ENCODE data around the gene GJC1. TPM values are rescaled to one million over a fixed set of nuclear protein-coding genes. Genes with fewer than 3 reads are reported as not detected.

GJC1 gene
- total and polyA plus RNA-seq, 9 of the 15 experiments (the other 6 are each of a cell fraction or from before 2014, with no cell fraction given) = 0.04 to 1.4 (median 0.18) TPM; not detected in 1

DNA sequence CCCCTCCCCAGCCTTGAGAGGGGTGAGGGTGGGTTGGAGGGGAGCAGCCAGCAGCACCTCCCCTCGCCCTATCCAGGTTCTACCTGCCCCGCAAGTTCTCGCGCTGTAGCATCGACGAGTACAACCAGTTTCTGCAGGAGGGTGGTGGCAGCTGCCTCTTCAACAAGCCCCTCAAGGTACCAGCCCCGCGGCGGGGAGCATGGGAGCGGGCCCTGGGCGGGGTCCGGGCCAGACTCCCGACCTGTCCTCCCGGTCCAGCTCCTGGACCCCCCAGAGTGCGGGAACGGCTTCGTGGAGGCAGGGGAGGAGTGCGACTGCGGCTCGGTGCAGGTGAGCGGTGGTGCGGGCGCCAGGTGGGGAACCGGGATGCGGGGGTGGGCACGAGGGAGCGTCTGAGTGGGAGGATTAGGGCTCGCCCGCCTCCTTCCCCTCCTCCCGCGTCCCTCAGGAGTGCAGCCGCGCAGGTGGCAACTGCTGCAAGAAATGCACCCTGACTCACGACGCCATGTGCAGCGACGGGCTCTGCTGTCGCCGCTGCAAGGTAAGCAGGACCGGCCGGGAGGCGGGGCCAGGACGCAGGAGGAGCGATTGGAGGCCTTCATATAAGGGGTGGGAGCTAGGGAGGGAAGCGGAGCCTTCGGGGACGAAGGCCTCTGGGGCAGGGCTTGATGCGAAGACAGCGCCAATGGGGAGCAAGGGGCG lies 54.8 kb downstream of the GJC1 start:
- H3K27ac ChIP-seq (ENCODE audit: extremely low read depth, low read depth, low read length) = no peak overlapping the region
- in situ Hi-C loops (cut with MboI) = loop anchor here (10.0 kb wide), 1 partner anchor 240 kb away; no protein-coding TSS in a partner anchor
- H2AFZ ChIP-seq (ENCODE audit: low read depth, low read length) = peak overlapping the region; percentile 91
- no peak for TF ChIP-seq TEAD4 (IDR thresholded peaks at IDR 0.05; ENCODE audit: low read length)
- peak; percentile 76 for TF ChIP-seq TEAD4 (CRISPR knock-in tag; IDR thresholded peaks at IDR 0.05; ENCODE audit: borderline replicate concordance)
- TF ChIP-seq ZNF274 (IDR thresholded peaks at IDR 0.05; ENCODE audit: borderline replicate concordance, low read depth, low read length) = no peak
- TF ChIP-seq PTRF (tag; IDR thresholded peaks at IDR 0.05) = no peak
- TF ChIP-seq, protein P1, sequence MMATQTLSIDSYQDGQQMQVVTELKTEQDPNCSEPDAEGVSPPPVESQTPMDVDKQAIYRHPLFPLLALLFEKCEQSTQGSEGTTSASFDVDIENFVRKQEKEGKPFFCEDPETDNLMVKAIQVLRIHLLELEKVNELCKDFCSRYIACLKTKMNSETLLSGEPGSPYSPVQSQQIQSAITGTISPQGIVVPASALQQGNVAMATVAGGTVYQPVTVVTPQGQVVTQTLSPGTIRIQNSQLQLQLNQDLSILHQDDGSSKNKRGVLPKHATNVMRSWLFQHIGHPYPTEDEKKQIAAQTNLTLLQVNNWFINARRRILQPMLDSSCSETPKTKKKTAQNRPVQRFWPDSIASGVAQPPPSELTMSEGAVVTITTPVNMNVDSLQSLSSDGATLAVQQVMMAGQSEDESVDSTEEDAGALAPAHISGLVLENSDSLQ (IDR thresholded peaks at IDR 0.05) = peak; percentile 68
- TF ChIP-seq ZNF589 (CRISPR knock-in tag; IDR thresholded peaks at IDR 0.05; ENCODE audit: low read depth) = no peak
- TF ChIP-seq MCM2 (IDR thresholded peaks at IDR 0.05; ENCODE audit: low read depth) = no peak
- TF ChIP-seq XRCC3 (IDR thresholded peaks at IDR 0.05) = no peak
- TF ChIP-seq NONO (IDR thresholded peaks at IDR 0.05; ENCODE audit: low read depth in 2 of 2, low read length in 1 of 2) = no peak
- no peak for TF ChIP-seq KLF13 (tag; IDR thresholded peaks at IDR 0.05; ENCODE audit: borderline replicate concordance, low read depth)
- no peak for TF ChIP-seq ZSCAN32 (CRISPR knock-in tag; IDR thresholded peaks at IDR 0.05)
- TF ChIP-seq ZNF217 (CRISPR knock-in tag; IDR thresholded peaks at IDR 0.05) = no peak
- no peak for TF ChIP-seq ZNF785 (CRISPR knock-in tag; IDR thresholded peaks at IDR 0.05)
- no peak for TF ChIP-seq ETS2 (tag; IDR thresholded peaks at IDR 0.05; ENCODE audit: borderline replicate concordance, poor library complexity, severe bottlenecking)
- no peak for TF ChIP-seq FUS (optimal IDR thresholded peaks at IDR 0.05; ENCODE audit: low read depth, low read length)
- TF ChIP-seq ZNF121 (CRISPR knock-in tag; conservative IDR thresholded peaks at IDR 0.05) = no peak
- no peak; a peak in 1 of 4 replicates for TF ChIP-seq TEAD1 (CRISPR knock-in tag; IDR thresholded peaks at IDR 0.05)
- TF ChIP-seq ZNF707 (CRISPR knock-in tag; conservative IDR thresholded peaks at IDR 0.05) = no peak
- 0 out of 2 replicates have a peak, but pooled peaks have one; percentile 20 for TF ChIP-seq ZEB2 (IDR thresholded peaks at IDR 0.05)
- TF ChIP-seq MTF1 (CRISPR knock-in tag; IDR thresholded peaks at IDR 0.05; ENCODE audit: borderline replicate concordance) = no peak
- TF ChIP-seq, protein P2, sequence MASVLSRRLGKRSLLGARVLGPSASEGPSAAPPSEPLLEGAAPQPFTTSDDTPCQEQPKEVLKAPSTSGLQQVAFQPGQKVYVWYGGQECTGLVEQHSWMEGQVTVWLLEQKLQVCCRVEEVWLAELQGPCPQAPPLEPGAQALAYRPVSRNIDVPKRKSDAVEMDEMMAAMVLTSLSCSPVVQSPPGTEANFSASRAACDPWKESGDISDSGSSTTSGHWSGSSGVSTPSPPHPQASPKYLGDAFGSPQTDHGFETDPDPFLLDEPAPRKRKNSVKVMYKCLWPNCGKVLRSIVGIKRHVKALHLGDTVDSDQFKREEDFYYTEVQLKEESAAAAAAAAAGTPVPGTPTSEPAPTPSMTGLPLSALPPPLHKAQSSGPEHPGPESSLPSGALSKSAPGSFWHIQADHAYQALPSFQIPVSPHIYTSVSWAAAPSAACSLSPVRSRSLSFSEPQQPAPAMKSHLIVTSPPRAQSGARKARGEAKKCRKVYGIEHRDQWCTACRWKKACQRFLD (CRISPR knock-in tag; IDR thresholded peaks at IDR 0.05) = no peak

More for the DNA sequence above, 54.8 kb downstream of the GJC1 start:
- POLR2A ChIA-PET = interaction anchor here (0.6 to 1.3 kb wide), 8 partner anchors 11 to 375 kb away, joined by 3 to 5 read pairs (median 4); partner anchors contain the start of gene HEXIM1
- H3K9ac ChIP-seq (ENCODE audit: insufficient read depth in 1 of 2, low read depth in 2 of 2, low read length in 2 of 2) = peak overlapping the region in 1 of 2 experiments; percentile 90; a peak in 2 of 4 replicates
- H3K9me1 ChIP-seq (ENCODE audit: control insufficient read depth, insufficient read depth, low read length) = no peaks in the 10 kb centered on the region
- no peaks in the 10 kb centered on the region for H3K36me3 ChIP-seq (ENCODE audit: control insufficient read depth, insufficient read depth, low read length)
- WGBS (ENCODE audit: insufficient coverage, low coverage, missing lambda C conversion rate) = 1% methylated on average over 20 of the region's 50 CpGs
- no peaks in the 10 kb centered on the region for H3K79me2 ChIP-seq (ENCODE audit: control insufficient read depth, insufficient read depth, low read length)
- peak; percentile 100 for FAIRE-seq
- peak overlapping the region; percentile 81 for H3K4me2 ChIP-seq (ENCODE audit: insufficient read depth, low read length)
- H3K4me1 ChIP-seq (replicated peaks in 1 of 2; ENCODE audit: control insufficient read depth in 2 of 2, insufficient read depth in 2 of 2, low read length in 2 of 2) = peaks cover 10 to 68% of the 10 kb centered on the region in 2 experiments; a peak in 4 of 5 replicates
- no peaks in the 10 kb centered on the region for H3K9me3 ChIP-seq (replicated peaks; ENCODE audit: control insufficient read depth, insufficient read depth, low read depth, low read length)
- ATAC-seq = peak; percentile 96
- H3K4me3 ChIP-seq = peak overlapping the region; percentile 48
- BruUV-seq (replicated peaks) = no TSS peak
- intact Hi-C loops (cut with micrococcal nuclease) = loop anchor here (1.0 to 10.0 kb wide), 5 partner anchors 67 to 357 kb away; partner anchors contain the start of gene PLCD3
- peak in 2 of 4 experiments; percentile 98 to 99 for DNase-seq (ENCODE audit: extremely low read depth in 1 of 4, low spot score in 3 of 4)
- peaks cover 6 to 28% of the 10 kb centered on the region in 2 experiments; a peak in 4 of 5 replicates for H3K27me3 ChIP-seq (ENCODE audit: control insufficient read depth in 2 of 2, insufficient read depth in 2 of 2, low read length in 2 of 2)
- peaks cover 5% of the 10 kb centered on the region for H4K20me1 ChIP-seq (replicated peaks; ENCODE audit: control insufficient read depth, insufficient read depth, low read length)
- CTCF ChIA-PET (ENCODE audit: low intra/inter-chr PET ratio) = interaction anchor here (0.6 to 2.8 kb wide), 6 partner anchors 13 to 360 kb away, joined by 3 to 24 read pairs (median 6); partner anchors contain the start of gene ACBD4
